Central memory CD8-positive, alpha-beta T cell (primary cell): Measurements from ENCODE around the gene EMILIN2.

ENCODE experiments used
- ATAC-seq: fragments of 150-1000 bp; cut with Tn5 transposase; replicated peaks from 2 replicates; pipeline ENCODE4 v1.10.0; 2022; ENCODE audit warnings: mild to moderate bottlenecking, moderate FRiP score, moderate number of reproducible peaks; ENCODE audit not compliant: poor library complexity, severe bottlenecking; ENCODE audit errors: extremely low read depth
- DNase-seq, 2 donors: peaks; one replicate each; pipeline ENCODE4 v3.0.0; 2021; ENCODE audit warnings: low spot score in 2 of 2
- H3K27ac Mint-ChIP-seq: one replicate; pipeline ENCODE4 v1.8.0; 2022; ENCODE audit warnings: low read depth, mild to moderate bottlenecking, moderate library complexity, mixed read lengths
- H3K27me3 Mint-ChIP-seq: one replicate; pipeline ENCODE4 v1.8.0; 2022; ENCODE audit warnings: mixed read lengths
- H3K36me3 Mint-ChIP-seq: one replicate; pipeline ENCODE4 v1.8.0; 2022; ENCODE audit warnings: mild to moderate bottlenecking, moderate library complexity, mixed read lengths; ENCODE audit not compliant: insufficient read depth
- H3K4me1 Mint-ChIP-seq: one replicate; pipeline ENCODE4 v1.8.0; 2022; ENCODE audit warnings: mixed read lengths
- H3K4me3 Mint-ChIP-seq: one replicate; pipeline ENCODE4 v1.8.0; 2022; ENCODE audit warnings: mild to moderate bottlenecking, moderate library complexity, mixed read lengths
- H3K9me3 Mint-ChIP-seq: one replicate; pipeline ENCODE4 v1.8.0; 2022; ENCODE audit warnings: mixed read lengths

Gene EMILIN2

DNA sequence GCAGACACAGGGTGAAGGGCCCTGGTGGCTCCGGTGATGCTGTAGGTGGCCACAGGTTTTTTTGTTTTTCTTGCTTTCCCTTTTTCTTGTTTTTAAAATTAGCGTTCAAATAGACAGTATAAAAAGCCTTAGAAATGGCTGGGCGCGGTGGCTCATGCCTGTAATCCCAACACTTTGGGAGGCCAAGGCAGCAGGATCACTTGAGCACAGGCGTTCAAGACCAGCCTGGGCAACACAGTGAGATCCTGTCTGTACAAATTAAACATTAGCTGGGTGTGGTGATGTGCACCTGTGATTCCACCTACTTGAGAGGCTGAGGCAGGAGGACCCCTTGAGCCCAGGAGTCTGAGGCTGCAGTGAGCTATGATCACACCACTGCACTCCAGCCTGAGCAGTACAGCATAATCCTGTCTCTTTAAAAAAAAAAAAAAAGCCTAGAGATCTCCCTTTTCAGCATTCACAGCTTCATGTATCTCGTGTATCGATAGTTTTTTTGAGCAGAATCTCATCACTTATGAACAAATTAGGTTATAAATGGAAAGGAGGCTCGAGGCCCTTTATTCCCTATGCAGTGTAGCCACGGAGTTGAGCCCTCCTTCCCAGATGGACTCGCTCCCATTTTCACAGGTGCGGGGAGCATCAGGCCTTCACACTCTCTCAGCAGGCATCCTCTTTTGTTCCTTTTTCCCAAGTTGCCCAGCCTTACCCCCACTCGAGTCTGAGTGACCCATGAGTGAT, 50.8 kb downstream of the EMILIN2 start:
- no peak overlapping the region for H3K27ac Mint-ChIP-seq
- ATAC-seq (no peak), DNase-seq (no peak)

DNA sequence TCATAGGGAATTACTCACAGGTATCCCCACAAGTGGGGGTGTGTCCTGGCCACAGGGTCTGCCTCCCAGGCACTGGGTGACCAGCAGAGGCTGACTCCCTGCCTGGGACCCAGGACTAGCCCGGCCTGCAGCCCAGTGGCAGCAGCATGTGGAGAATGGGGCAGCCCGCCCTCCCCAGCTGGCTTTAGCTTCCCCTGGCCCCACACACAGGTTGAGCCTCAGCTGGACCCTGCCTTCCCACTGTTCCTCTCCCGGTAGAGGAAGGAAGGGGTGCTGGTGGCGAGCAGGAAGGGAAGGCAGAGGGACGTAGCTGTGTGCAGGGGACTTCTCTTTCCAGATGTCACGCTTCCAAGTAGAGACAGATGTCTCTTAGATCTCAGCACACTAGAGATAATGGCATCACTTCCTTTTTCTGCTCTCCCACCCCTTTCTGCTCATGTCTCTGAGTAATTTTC, 51.4 kb downstream of the EMILIN2 start:
- Mint-ChIP-seq H3K36me3 (no peaks in the 10 kb centered on the region), H3K4me3 (no peak overlapping the region), H3K4me1 (no peaks in the 10 kb centered on the region), H3K27me3 (no peaks in the 10 kb centered on the region), H3K27ac (no peak overlapping the region), H3K9me3 (no peaks in the 10 kb centered on the region)
- no peak for DNase-seq
- no peak for ATAC-seq

More for the DNA sequence above, 50.8 kb downstream of the EMILIN2 start:
- H3K9me3 Mint-ChIP-seq, result no peaks in the 10 kb centered on the region
- H3K4me1 Mint-ChIP-seq, result no peaks in the 10 kb centered on the region
- H3K4me3 Mint-ChIP-seq, result no peak overlapping the region
- H3K36me3 Mint-ChIP-seq, result no peaks in the 10 kb centered on the region
- no peaks in the 10 kb centered on the region for H3K27me3 Mint-ChIP-seq

GRCh38 chr18:2900684-2901422, 54.0 kb downstream of the EMILIN2 start:
- no peak for DNase-seq
- Mint-ChIP-seq H3K36me3 (no peaks in the 10 kb centered on the region), H3K27me3 (no peaks in the 10 kb centered on the region), H3K27ac (no peak overlapping the region), H3K9me3 (no peaks in the 10 kb centered on the region), H3K4me1 (no peaks in the 10 kb centered on the region), H3K4me3 (no peak overlapping the region)
- ATAC-seq, result no peak

GRCh38 chr18:2901423-2901985, 54.7 kb downstream of the EMILIN2 start:
- H3K4me3 Mint-ChIP-seq, result no peak overlapping the region
- DNase-seq (no peak), ATAC-seq (no peak)
- H3K4me1 Mint-ChIP-seq, result no peaks in the 10 kb centered on the region
- no peaks in the 10 kb centered on the region for H3K36me3 Mint-ChIP-seq
- no peak overlapping the region for H3K27ac Mint-ChIP-seq
- no peaks in the 10 kb centered on the region for H3K27me3 Mint-ChIP-seq
- H3K9me3 Mint-ChIP-seq, result no peaks in the 10 kb centered on the region

DNA sequence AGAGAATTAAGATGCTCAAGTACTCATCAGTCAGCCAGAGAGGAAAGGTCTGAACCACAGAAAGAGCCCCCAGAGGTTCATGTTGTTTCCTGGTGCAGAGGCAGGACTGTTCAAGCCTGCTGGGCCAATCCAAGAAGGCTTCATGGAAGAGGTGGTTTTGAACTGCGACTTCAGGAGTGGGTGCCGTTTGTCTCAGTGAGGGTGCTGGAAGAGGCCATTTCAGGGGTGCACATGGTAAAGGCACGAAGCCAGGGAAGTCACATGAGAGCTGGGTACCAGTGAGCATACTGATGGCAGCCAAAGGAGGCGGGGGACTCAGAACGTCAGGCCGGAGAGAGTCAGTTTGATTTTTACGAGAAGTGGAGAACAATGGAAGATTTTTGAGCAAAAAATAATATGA, 55.5 kb downstream of the EMILIN2 start:
- H3K9me3 Mint-ChIP-seq, result no peaks in the 10 kb centered on the region
- ATAC-seq (no peak), DNase-seq (no peak)
- peaks cover 3% of the 10 kb centered on the region for H3K4me1 Mint-ChIP-seq
- H3K4me3 Mint-ChIP-seq, result no peak overlapping the region
- no peaks in the 10 kb centered on the region for H3K27me3 Mint-ChIP-seq
- no peaks in the 10 kb centered on the region for H3K36me3 Mint-ChIP-seq
- H3K27ac Mint-ChIP-seq, result no peak overlapping the region

DNA sequence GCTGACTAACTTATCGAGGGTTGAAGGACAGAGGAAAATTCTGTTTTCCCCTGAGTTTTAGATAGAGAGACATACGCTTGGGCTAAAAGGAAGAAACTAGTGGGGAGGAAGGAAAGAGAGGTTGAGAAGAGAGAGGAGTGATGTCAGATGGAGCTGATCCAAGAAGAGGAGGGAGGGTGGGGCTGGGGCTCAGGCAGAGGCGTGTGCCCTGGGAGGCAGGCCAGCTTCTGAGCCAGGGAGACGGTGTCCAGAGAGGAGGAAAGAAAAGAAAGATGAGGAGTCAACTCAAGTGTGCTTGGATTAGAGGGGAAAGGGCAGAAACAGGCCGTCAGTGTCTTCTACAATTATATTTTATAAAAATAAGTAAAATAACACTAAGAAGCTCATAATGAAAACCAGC, 56.2 kb downstream of the EMILIN2 start:
- no peak overlapping the region for H3K4me3 Mint-ChIP-seq
- no peak overlapping the region for H3K27ac Mint-ChIP-seq
- H3K27me3 Mint-ChIP-seq, result no peaks in the 10 kb centered on the region
- ATAC-seq, result no peak
- DNase-seq, result no peak
- peaks cover 7% of the 10 kb centered on the region for H3K4me1 Mint-ChIP-seq
- no peaks in the 10 kb centered on the region for H3K36me3 Mint-ChIP-seq
- no peaks in the 10 kb centered on the region for H3K9me3 Mint-ChIP-seq

DNA sequence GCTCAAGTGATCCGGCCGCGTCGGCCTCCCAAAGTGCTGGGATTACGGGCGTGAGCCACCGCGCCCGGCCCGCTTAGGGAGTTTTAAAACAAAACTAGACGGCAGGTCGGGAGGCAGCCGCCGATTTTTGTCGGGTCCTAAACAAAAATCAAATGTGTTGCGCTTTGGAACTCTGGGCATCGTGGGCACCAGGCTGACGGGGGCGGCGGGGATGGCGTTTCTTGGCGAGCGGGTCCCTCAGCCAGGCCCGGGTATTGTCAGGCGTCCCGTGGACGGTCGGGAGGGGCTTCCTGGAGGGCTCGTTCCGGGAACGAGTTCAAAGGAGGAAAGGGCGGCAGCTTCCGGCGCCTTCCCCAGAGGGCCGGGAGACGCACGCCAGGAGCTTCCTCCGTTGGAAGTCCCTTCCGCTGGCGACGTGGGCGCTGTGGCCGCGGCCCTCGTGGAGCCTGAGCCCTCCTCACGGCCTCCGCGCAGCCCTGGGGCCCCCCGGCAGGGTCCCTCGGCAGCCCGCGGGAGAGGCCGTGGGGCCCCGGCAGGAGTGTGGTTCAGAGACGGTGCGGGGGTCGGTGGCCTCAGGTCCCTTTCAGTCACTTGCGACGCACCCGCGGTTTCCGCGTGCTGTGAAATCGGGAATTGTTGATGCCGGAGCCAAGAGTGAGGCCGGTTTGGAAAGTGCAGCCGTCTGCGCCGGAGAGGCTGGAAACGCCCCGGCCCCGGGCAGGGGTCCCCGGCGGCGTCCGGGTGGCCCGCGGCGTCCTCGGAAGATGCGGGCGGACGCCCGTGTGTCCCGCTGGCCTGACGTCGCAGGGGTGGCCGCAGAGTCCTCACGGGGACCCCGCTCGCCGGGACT, 59.3 kb downstream of the EMILIN2 start:
- no peaks in the 10 kb centered on the region for H3K9me3 Mint-ChIP-seq
- no peak for DNase-seq
- H3K36me3 Mint-ChIP-seq, result peaks cover 6% of the 10 kb centered on the region
- H3K4me3 Mint-ChIP-seq, result peak overlapping the region; percentile 72
- no peaks in the 10 kb centered on the region for H3K27me3 Mint-ChIP-seq
- peaks cover 17% of the 10 kb centered on the region for H3K4me1 Mint-ChIP-seq
- ATAC-seq, result peak; percentile 37
- peak overlapping the region; percentile 49 for H3K27ac Mint-ChIP-seq

GRCh38 chr18:2906704-2907549, 60.1 kb downstream of the EMILIN2 start:
- Mint-ChIP-seq H3K4me3 (peak overlapping the region; percentile 72), H3K4me1 (peaks cover 17% of the 10 kb centered on the region), H3K27me3 (no peaks in the 10 kb centered on the region), H3K9me3 (no peaks in the 10 kb centered on the region), H3K27ac (peak overlapping the region; percentile 83), H3K36me3 (peaks cover 8% of the 10 kb centered on the region)
- DNase-seq (peak; percentile 16 to 33), ATAC-seq (peak; percentile 65)

DNA sequence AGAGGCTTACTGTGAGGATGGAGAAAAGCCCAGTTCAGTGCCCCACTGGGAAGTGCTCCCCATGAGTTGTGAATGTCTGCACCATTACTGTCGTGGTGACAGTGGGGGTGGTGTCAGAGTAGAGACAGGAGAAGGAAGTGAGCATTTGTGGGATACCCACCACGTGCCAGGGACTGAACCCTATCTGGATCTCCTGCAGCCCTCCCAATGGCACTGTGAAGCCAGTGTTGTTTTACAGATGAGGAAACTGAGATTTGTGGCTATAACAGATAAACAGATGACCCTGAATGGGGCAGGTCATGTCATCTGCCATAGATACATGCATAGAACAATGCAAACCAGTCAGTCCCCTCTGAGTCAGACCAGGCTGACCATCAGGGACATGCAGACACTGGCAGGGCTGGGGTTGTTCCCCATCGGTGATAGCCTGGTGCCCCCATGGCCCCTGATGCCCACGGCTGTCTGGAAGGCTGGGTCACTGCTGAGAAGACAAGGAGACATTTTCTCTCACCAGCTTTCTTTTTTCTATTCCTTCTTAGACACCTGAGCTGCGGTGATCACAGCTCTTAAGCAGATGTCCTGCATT, 60.8 kb downstream of the EMILIN2 start:
- DNase-seq, result no peak
- peaks cover 8% of the 10 kb centered on the region for H3K36me3 Mint-ChIP-seq
- peak overlapping the region; percentile 83 for H3K27ac Mint-ChIP-seq

DNA sequence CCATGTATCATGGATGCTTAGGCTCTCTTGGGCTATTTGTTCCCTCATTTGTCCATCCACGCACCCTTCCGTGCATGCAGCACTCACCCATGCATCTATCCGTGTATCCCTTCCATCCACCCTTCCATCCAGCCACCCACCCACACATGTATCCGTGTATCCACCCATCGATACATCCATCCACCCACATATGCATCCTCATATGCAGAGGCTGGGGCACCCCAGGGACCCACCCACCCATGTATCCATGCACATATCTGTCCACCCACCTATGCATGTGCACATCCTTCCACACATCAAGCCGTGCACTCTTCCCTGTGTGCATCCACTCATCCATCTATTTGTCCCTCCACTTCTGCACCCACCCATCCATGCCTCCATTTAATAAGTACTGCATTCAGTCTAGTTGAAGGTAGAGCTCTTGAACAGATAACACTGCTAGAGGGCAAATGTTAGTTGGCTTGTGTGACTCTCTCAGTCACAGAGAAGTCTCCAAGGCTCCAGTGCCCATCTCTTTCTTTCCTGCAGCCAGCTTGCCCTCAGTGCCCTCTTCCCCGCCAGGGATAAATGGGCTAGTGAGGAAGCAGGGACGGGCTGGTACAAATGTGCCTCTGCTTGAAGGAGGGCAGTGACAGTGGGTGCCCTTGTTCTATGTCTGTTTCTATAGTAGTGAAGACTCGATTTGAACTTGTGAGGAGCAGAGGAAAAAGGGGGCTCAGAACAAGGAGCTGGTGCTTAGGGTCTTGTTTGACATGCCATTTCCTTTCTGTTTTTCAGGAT, 61.5 kb downstream of the EMILIN2 start:
- peak overlapping the region; percentile 83 for H3K27ac Mint-ChIP-seq
- peaks cover 8% of the 10 kb centered on the region for H3K36me3 Mint-ChIP-seq
- DNase-seq (no peak), ATAC-seq (no peak)
- H3K4me1 Mint-ChIP-seq, result peaks cover 17% of the 10 kb centered on the region
- no peaks in the 10 kb centered on the region for H3K27me3 Mint-ChIP-seq
- H3K9me3 Mint-ChIP-seq, result no peaks in the 10 kb centered on the region
- peak overlapping the region; percentile 72 for H3K4me3 Mint-ChIP-seq

More for the DNA sequence above, 60.8 kb downstream of the EMILIN2 start:
- ATAC-seq, result peak; percentile 17
- Mint-ChIP-seq H3K4me3 (peak overlapping the region; percentile 72), H3K27me3 (no peaks in the 10 kb centered on the region), H3K4me1 (peaks cover 17% of the 10 kb centered on the region), H3K9me3 (no peaks in the 10 kb centered on the region)

DNA sequence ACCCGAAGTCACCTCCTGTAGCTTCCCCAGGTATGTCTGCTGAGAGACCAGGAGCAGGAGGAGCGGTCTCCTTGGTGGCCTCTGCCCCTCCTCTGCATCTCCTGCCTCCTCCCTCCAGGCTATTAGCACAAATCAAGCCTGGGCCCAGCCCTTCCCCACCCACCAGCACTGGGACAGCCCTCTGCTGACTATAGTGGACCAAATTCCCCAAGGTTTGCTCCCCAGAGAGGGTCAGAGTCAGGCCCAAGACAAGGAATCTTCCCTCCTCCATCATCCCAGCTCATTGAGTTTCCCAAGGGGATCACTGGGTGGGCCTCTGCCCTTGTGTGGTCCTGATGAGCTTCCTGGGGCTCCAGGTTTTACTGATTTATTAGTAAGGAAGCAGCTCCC, 62.1 kb downstream of the EMILIN2 start:
- no peaks in the 10 kb centered on the region for H3K27me3 Mint-ChIP-seq
- no peak for ATAC-seq
- H3K9me3 Mint-ChIP-seq, result no peaks in the 10 kb centered on the region
- no peak for DNase-seq
- H3K4me3 Mint-ChIP-seq, result no peak overlapping the region
- peaks cover 8% of the 10 kb centered on the region for H3K36me3 Mint-ChIP-seq
- H3K27ac Mint-ChIP-seq, result peak overlapping the region; percentile 77
- peaks cover 17% of the 10 kb centered on the region for H3K4me1 Mint-ChIP-seq
